GM18502 (cell line): ENCODE results near the gene IFT81.
"Not testable (repeated sequence)": the region's sequence is repeated elsewhere in the genome, so short reads cannot be mapped to it uniquely, and the experiment has no call there.

ENCODE experiments used
- ATAC-seq: cut with Tn5 transposase; IDR thresholded peaks from one replicate; pipeline ENCODE4 v1.9.1; 2021; ENCODE audit warnings: mild to moderate bottlenecking; ENCODE audit not compliant: unreplicated experiment, poor library complexity

Gene IFT81

GRCh38 chr12:110107369-110108281 lies 16.5 kb upstream of the IFT81 start:
- ATAC-seq: no peak

GRCh38 chr12:110108309-110109036 lies 15.7 kb upstream of the IFT81 start:
- ATAC-seq: no peak

- ATAC-seq: no peak
Observed at GRCh38 chr12:110109037-110109836, 14.9 kb upstream of the IFT81 start.

GRCh38 chr12:110109837-110110535 lies 14.2 kb upstream of the IFT81 start:
- ATAC-seq: no peak

GRCh38 chr12:110111476-110112334 lies 12.5 kb upstream of the IFT81 start:
- no peak for ATAC-seq

- ATAC-seq: no peak
Observed at GRCh38 chr12:110112335-110112660, 11.9 kb upstream of the IFT81 start.

GRCh38 chr12:110114528-110114937 lies 9.6 kb upstream of the IFT81 start:
- ATAC-seq: no peak

- no peak for ATAC-seq
Observed at GRCh38 chr12:110115675-110116074, 8.5 kb upstream of the IFT81 start.

- no peak for ATAC-seq
Observed at GRCh38 chr12:110116623-110117022, 7.5 kb upstream of the IFT81 start.

GRCh38 chr12:110117210-110117609 lies 6.9 kb upstream of the IFT81 start:
- not testable (repeated sequence) for ATAC-seq

GRCh38 chr12:110117956-110118685 lies 6.0 kb upstream of the IFT81 start:
- no peak for ATAC-seq

GRCh38 chr12:110122929-110123328 lies 1.2 kb upstream of the IFT81 start:
- no peak for ATAC-seq

GRCh38 chr12:110123919-110124268 lies 263 bp upstream of the IFT81 start:
- ATAC-seq: peak; percentile 61

- no peak for ATAC-seq
Observed at GRCh38 chr12:110126557-110126956, 2.4 kb downstream of the IFT81 start.

GRCh38 chr12:110134691-110135411 lies 10.7 kb downstream of the IFT81 start:
- no peak for ATAC-seq

- no peak for ATAC-seq
Observed at GRCh38 chr12:110135806-110136205, 11.6 kb downstream of the IFT81 start.

- ATAC-seq: no peak
Observed at GRCh38 chr12:110137786-110138185, 13.6 kb downstream of the IFT81 start.

- no peak for ATAC-seq
Observed at GRCh38 chr12:110141389-110141788, 17.2 kb downstream of the IFT81 start.
